Hypothalamus (tissue), 51 donors: ENCODE results near the gene CNPY1.
"Not testable (repeated sequence)": the region's sequence is repeated elsewhere in the genome, so short reads cannot be mapped to it uniquely, and the experiment has no call there.

ENCODE experiments used
- DNase-seq, 51 donors: peaks; one replicate each; lab custom pipeline; 2025; lab: John Stamatoyannopoulos, UW

Gene CNPY1

DNA sequence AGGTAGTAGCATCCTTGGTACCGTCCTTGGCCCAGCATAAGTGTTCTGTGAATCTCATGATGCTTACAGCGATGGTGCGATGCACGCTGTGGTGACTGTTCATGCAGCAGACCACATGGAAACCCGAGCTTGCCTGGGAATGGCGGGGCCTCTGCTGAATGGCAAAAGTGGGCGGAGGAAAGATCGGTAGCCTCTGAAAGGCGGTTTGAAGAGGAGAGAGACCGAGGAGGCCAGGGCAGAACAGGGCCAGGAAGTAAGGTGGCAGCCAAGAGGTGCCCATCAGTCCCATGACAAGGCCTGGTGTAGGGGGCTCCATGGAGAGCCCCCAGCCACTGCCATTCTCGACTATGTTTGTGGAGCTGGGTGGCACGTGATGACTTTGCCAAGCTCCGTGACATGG, 33.2 kb upstream of the CNPY1 start:
- DNase-seq: no peak

DNA sequence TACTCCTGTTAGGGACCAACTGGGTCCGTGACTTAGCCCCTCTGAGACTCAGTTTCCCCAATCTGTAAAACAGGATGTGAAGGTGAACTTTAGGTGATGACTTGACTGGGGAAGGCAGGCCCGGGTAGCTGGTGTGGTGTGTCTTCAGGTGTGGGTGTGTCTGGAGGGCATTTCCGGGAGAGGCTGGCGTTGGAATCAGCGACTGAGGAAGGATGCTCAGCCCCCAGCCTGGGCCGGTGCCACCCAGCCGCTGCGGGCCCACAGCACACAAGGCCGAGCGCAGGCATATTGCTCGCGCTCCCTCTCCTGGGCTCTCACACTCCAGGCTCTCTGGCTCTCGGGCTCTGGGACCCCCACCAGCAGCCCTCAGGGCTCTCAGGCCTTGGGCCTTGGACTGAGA, 31.7 kb upstream of the CNPY1 start:
- no peak for DNase-seq

DNA sequence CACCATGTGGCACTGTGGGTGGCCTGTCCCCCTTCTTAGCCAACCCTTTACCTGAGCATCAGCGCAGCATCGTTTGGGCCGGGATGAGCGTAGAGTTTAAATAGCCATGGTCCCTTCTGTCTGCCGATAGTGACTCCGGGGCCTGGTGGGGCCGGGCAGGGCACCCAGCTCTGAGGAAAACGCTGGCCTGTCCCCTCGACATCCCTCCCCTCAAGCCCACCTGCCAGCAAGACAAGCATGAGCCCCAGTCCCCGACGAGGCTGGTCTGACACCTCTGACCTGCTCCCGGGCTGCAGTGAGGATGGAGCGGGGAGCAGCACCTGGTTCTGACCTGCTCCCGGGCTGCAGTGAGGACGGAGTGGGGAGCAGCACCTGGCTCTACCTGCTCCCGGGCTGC, 31.1 kb upstream of the CNPY1 start:
- DNase-seq: no peak

DNA sequence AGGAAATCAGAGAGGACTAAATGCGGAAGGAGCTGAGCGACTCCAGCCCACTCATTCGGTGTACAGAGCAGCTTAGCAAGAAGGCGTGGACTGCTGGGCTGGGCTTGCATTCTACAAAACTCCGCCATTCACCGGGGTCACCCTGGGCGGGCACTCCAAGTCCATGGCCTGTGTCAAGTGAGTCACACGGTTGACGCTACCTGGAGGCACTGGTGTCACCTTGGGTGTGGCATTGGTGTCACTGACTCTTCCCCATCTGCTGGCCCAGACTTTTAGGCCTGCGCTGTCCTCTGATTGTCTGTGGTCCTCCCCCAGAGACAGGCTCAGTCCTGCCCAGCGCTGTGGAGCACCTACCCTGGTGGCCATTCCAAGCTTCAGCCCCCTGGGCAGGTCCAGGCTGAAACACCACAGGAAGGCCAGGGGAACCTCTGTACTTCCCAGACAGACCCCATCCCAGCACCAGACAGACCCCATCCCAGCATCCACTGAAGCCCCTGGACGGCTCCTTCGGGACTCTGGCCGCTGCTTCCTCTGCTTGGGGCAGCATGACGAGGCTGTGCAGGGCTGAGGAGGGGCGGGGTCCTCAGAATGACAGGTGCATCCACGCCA, 30.6 kb upstream of the CNPY1 start:
- DNase-seq: no peak

DNA sequence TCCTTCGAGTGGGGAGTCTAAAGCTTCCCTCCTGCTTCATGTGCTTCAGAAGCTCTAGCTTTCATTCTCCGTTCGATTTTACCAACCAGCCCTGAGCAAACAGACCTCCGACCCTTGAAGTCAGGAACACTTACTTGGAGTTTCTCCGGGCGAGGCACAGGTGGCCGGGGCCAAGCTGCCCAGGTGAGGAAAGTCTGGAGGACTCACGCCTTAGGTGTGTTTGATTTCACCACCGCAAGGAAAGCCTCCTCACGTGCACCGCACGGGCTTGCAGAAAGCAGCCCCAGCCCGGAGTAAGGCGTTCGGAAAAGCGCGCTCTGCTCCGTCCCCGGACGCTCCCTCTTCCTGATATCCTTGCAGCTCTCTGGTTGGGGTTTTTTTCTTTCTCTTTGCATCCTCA, 30.1 kb upstream of the CNPY1 start:
- no peak for DNase-seq

DNA sequence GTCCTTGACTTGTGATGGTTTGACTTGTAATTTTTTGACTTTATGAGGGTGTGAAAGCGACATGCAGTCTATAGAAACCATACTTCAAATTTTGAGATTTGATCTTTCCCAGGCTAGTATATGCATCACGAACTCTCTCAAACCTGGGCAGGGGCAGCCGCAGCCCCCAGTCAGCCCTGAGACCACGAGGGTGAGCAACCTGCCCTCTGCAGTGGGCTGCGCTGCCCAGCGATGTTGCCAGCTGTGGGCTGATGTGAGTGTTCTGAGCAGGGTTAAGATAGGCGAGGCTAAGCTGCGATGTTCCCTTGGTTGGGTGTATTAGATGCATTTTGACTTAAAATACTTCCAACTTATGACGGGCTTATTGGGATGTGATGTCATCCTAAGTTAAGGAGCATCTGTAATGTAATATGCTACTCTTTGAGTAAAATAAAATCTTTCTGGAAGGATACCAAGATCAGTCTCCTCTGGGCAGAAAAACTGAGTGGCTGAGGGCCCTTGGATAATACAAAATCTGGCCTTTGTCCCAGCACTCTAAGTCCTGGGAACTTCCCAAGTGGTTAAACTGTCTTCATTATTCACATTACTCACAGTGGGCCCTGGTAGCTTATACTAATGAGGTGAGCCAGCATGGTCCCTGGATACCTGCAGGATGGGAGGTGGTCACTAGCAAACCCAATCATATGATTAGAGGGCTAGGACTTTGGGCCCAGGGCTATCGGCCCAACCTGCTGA, 28.4 kb upstream of the CNPY1 start:
- DNase-seq: no peak

DNA sequence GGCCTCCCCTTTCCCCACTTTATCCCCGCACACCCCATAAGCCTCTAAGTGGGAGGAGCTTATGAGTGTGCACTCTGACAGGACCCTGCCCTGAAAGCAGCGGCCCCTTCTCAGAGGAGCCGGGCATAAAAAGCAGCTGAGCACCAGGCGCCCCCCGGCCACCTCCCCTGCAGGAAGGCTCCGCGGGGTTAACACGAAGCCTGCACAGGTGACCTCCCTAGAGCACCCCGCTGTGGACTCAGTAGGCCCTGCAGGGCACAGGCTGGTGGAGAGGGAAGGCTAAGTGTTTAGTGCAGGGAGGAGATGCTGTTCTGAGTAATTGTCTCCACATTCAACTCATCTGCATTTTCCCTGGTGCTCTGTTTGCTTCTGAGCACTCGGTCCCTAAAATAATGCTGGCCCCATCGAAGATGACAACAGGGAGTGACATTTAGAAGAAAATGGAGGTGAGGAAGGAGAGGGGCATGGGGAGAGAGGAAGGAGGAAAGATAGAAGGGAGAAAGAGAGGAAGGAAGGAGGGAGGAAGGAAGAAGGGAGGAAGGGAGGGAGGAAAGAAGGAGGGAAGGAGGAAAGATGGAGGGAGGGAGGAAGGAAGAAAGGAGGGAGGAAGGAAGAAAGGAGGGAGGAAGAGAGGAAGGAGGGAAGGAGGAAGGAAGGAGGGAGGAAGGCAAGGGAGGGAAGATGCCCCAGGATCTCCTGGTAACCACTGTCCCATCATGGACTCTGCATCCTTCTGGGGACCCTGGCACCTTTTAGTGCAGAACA, 25.4 kb upstream of the CNPY1 start:
- DNase-seq: no peak

DNA sequence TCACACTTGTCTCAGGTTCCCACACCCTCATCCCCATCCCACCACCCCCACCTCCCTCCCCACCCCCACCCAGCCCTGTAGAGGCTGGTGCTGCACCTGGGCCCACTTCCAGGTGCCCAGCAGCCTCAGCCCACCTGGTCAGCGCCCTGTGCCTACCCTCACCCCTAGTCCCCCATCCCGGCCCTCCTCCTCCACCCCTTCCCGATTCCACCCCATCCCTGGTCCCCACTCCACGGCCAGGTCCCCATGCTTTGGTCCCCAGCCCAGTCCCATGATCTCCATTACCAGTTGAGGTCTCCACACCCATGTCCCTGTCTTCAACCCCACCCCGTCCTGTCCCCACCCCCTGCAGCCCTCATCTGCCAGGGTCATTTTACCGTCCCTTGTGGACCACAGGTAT, 24.6 kb upstream of the CNPY1 start:
- DNase-seq: no peak

DNA sequence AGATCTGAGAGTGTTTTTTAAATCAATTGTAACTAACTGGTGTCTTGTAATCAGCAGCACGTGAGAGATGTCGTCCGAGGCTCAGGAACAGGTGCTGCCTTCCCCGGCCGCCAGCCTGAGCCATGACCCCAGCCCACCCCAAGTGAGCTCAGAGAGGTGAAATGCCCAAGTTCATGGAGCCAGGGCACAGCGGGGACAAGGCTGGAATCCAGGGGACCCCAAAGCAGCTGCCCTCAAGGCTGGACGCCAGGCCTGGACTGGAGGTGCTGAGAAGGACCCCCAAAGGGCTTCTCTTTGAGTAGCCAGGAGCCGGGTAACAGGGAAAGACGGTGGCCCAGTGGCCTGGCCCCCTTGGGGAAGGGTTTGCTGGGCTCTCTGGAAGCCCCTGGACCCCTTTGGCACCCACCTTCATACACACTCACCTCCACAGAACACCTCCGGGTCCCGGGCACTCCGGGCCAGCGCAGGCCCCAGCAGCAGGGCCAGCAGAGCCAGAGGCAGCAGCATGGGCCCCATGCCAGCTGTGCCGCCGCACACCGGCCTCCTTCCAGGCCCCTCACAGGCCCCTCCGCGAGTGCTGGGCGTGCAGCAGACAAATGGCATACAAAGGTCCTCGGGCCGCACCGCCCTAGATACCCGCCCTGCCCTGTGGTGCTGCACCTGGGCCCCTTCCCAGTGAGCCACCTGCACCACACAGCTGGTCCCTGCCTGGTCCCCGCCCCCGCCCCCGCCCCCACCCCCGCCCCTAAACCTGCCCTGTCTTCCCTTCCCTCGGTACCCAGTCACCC, 24.0 kb upstream of the CNPY1 start:
- no peak for DNase-seq

DNA sequence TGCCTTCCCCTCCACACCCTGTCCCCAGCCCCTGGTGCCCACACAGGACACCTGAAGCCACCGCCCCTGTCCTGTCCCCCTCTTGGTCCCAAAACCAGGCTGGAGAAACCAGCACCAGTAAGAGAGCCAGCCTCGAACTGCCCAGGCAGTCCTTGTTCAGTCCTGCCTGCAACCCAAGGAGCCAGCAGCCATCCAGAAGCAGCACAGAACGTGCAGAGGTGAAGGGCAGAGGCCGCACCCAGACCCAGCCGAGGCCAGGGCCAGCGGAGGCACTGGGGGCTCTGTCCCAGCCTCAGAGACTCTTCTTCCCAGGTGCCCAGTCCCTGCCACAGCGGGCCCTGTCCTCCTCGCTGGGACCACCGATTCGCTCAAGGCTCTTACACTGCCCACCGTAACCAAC, 23.3 kb upstream of the CNPY1 start:
- DNase-seq: no peak

DNA sequence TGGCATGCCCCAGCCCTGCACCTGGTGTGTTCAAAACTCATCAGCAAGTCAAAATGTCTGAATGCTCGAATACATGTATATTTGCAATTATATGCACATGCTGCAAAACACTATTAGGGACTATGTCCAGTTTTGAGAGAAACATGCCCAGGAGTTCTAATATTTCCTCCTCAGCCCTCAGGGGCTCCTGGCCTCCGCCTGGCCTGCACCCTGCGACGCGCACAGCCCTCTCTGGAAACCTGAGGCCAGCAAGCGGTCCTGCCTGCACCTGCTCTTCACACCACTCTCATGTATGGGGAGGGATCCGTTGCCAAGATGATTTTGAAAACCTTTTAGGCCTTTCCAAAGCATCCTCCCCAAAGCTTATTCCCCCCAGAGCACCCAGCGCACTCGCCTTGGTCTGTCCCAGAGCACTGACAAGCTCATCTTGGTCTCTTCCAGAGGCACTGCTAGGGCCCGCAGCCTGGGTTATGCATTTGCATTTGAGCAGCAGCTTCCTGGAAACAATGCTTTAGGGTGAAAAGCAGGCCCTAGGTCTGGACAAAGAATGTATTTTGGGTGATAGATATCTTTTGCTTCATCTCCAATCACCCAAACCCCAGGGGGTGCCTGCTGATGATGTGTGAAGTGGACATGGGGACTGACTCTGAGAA, 22.6 kb upstream of the CNPY1 start:
- DNase-seq: no peak

DNA sequence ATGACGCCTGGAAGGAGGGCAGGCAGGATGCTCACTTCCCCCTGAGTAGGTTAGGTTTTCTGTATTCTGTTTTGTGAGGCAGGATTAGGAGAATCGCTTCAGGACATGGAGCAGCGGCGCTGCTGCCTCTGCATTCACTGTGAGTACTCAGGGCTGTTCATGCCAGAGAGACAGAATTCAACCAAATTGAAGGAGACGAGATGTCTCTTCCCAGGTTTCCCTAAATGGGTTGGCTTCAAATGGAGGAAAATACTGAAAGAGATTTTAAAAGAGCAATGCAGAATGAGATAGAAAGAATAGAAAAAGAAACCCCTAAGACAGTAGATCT, 21.9 kb upstream of the CNPY1 start:
- no peak for DNase-seq

DNA sequence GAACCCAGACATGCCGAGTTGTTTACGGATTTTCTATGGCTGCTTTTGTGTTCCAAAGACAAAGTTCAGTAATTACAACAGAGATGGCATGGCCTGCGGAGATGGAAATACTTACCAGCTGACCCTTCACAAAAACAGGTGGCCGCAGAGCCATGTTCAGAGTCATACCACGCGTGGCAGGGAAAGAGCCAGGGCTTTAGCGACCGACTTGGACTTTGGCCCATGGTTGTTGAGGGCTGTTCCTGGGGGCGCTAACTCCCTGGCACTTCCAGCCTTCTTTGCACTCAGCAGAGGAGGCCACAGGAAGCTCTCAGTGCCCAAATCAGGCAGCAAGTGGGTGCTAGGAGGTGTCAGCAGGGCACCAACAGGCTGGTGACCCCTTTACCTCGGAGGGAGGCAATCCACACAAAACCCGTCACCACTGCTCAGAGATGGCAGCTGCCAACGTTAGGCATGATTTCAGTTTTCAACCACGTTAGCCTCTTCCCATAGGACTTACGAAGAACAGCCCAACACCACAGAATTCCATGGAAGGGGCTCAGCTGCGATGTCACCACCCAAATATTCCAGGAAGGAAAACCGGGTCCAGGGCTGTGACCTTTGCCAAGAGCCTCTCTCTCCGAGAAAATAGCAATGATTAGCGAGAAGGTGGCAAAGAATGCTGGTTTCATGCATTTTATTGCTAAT, 21.4 kb upstream of the CNPY1 start:
- DNase-seq: no peak

DNA sequence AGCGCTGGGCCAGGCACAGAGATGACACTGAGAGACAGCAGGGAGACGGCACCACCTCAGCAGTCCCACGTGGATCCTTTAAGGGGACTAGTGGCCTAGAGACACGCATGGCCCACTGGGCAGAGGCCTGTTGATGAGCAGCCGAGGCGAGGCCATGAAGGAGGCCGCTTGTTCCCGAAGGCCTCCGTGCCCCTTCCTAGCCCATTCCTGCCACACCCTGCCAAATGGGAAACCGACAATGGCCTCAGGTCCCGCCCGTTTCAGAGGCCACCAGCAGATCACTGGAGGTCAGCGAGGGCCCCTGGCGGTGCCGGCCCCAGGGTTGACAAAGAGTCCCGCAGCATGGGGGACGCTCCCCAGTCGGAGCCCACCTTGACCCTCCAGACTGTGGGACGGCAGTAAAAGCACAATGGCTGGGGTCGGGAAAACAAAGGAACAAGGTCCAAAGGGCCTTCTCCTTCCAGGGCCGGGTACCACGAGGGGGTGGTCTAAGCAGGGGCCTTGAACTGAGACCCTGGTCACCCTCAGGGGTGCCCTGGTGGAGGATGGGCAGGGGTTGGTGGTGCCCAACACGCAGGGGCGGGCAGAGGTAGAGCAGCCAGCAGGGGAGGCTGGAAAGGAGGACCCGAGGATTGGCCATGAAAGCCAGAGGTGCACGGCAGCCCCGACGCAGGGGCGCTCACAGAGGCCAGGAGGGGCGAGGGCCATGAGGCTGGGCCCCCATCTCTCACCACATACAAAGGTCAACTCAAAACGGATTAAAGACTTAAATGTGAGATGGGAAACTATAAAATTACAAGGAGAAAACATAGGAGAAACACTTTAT, 19.9 kb upstream of the CNPY1 start:
- no peak for DNase-seq

DNA sequence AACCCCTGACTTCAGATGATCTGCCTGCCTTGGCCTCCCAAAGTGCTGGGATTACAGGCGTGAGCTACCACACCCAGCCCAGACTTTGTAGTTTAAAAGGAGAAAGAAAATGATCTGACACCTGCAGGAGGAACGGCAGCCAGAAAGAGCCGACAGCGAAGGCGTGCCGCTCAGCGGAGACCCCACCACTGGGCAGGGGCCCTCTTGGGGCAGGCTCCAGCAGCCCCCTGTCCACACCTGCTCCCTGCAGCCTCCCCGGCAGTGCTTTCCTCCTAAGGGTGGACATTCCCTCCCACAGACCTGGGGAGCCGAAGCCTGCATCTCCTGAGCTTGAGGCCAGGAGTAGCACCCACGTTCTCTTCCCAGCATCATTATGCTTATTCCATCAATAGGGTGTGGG, 19.2 kb upstream of the CNPY1 start:
- no peak for DNase-seq

DNA sequence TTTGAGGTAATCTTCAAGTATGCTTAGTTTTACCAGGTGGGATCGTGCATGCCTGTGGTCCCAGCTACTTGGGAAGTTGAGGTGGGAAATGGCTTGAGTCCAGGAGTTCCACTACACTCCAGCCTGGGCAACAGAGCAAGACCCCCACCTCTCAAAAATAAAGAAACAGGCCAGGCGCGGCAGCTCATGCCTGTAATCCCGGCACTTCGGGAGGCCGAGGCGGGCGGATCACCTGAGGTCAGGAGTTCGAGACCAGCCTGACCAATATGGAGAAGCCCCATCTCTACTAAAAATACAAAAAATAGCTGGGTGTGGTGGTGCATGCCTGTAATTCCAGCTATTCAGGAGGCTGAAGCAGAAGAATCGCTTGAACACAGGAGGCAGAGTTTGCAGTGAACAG, 16.6 kb upstream of the CNPY1 start:
- DNase-seq: not testable (repeated sequence)

DNA sequence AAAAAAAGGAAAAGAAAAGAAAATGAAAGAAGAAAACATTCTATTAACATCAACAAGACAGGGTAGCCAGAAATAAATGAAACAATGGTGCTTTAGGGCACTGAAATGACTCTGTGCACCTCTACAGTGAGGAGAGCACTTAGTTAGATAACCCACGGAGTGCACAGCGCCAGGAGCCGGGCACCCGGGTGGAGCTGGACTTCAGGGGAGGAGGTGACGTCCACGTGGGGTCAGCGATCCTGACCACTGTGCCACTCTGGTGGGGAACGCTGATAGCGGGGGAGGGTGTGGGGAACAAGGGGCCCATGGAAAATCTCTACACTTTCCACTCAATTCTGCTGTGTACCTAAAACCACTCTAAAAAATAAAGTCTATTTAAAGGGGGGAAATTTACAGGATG, 15.7 kb upstream of the CNPY1 start:
- no peak for DNase-seq

DNA sequence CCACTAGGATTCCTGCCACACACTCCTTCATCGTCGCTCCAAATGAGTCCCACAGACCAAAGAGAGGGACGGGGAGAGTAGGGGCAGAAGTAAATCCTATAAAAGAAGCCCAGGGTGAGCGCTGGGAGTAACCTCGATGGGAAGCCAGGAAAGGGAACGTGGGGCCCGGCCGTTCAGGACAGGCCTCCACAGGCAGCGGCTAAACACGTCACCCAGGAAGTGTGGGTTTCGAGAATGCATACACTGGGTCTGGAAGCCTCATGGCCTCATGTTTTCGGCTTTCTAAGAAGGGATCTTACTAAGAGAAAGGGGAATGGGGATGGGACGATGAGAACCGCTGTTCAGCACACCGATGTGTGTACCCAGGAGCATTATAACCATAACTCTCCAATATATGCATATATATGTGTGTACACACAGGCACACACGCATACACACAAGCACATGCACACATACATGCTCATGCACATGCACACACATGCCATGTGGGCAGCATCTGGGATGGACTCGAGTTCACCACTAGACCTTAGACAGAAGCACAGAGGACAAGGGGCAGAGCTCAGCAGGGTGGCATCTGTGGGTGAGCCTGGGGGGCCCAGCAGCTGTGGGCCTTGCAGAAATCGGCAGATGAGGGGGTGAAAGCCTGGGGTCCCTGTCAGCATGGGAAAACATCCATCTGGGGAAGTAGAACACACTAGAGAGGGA, 14.8 kb upstream of the CNPY1 start:
- DNase-seq: no peak
